Astrocyte of the spinal cord (primary cell): ENCODE results near the gene DENND11.
"Not testable (repeated sequence)": the region's sequence is repeated elsewhere in the genome, so short reads cannot be mapped to it uniquely, and the experiment has no call there.

Source experiments
- DNase-seq: peaks from one replicate; pipeline ENCODE4 v3.0.0; 2011; ENCODE audit warnings: low read depth, low spot score
- H3K4me3 ChIP-seq: 2 replicates; pipeline ENCODE4 v1.5.1; 2011; ENCODE audit warnings: low read depth, mild to moderate bottlenecking, low read length, moderate library complexity
- in situ Hi-C: cut with HindIII; loops from 2 replicates; pipeline ENCODE4 v1.10.0; 2017; ENCODE audit warnings: low sequenced_read_pairs
- TF ChIP-seq, protein P1 (sequence below): IDR thresholded peaks from 2 replicates; pipeline ENCODE4 v1.5.1; 2012; ENCODE audit warnings: low read depth, mild to moderate bottlenecking, low read length, inconsistent platforms

DENND11 gene

DNA sequence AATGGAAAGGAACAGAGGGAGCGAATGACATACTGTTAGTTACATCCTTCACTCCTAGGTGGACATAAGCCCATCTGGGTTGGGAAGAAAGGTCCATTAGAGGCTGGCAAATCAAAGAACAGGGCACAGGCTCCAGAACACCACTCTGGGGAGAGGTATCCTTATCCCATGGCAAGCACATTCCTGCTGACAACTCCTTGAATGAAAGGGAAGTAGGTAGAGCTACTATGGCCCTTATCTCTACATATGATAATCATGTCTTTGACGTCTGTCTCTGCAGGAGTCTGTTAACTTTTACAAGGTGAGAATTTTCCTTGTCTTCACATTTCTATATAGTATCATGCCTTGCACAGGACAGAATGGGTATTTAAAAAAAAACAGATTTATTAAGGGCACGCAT is 10.4 kb downstream of the DENND11 start:
- no peak for DNase-seq
- TF ChIP-seq, protein P1, sequence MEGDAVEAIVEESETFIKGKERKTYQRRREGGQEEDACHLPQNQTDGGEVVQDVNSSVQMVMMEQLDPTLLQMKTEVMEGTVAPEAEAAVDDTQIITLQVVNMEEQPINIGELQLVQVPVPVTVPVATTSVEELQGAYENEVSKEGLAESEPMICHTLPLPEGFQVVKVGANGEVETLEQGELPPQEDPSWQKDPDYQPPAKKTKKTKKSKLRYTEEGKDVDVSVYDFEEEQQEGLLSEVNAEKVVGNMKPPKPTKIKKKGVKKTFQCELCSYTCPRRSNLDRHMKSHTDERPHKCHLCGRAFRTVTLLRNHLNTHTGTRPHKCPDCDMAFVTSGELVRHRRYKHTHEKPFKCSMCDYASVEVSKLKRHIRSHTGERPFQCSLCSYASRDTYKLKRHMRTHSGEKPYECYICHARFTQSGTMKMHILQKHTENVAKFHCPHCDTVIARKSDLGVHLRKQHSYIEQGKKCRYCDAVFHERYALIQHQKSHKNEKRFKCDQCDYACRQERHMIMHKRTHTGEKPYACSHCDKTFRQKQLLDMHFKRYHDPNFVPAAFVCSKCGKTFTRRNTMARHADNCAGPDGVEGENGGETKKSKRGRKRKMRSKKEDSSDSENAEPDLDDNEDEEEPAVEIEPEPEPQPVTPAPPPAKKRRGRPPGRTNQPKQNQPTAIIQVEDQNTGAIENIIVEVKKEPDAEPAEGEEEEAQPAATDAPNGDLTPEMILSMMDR: no peak
- in situ Hi-C loops: no loop called here
- H3K4me3 ChIP-seq: no peak overlapping the region

DNA sequence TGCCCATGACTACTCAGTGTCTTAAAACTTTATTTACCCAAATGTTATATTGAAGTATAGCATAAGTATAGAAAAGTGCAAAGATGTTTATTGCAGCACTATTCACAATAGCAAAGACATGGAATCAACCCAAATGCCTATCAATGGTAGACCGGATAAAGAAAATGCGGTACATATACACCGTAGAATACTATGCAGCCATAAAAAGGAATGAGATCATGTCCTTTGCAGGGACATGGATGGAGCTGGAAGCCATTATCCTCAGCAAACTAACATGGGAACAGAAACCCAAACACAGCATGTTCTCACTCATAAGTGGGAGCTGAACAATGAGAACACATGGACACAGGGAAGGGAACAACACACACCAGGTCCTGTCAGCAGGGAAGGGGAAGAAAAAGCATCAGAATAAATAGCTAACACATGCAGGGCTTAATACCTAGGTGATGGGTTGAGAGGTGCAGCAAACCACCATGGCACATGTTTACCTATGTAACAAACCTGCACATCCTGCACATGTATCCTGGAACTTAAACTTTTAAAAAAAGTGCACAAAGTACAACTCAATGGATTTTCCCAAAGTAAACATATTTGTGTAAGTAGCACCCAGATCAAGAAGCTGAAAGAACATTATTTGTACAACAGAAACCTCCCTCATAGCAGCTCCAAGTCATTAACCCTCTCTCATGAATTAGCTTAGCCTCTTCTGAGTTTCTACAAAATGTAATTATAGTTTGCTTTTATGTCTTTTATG is 12.7 kb downstream of the DENND11 start:
- H3K4me3 ChIP-seq, in situ Hi-C loops, DNase-seq: not testable (repeated sequence)

- in situ Hi-C loops: no loop called here
- no peak overlapping the region for H3K4me3 ChIP-seq
- TF ChIP-seq, protein P1: no peak
- no peak for DNase-seq
Observed at GRCh38 chr7:141688043-141688442, 13.9 kb downstream of the DENND11 start.

DNA sequence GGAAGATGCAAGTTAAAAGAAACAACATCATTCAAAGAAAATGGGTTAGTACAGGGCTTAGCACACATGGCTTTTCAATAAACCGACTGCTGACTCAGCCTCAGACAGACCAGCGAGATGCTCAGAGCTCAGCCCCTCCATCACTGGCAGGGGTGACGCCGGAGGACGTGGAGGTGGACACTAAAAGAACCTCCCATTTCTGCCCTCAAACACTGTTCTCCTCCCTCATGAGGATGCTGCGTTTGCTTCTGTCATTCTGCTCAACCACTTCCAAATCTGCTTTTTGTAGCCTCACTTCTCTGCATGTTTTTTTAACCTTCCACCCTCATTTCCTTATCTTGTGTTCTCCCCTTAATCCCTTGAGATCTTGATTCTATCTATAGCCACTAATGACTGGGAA is 15.3 kb downstream of the DENND11 start:
- no peak overlapping the region for H3K4me3 ChIP-seq
- no peak for DNase-seq
- TF ChIP-seq, protein P1: no peak
- in situ Hi-C loops: no loop called here

GRCh38 chr7:141686074-141686473 is 15.9 kb downstream of the DENND11 start:
- H3K4me3 ChIP-seq: no peak overlapping the region
- TF ChIP-seq, protein P1: no peak
- DNase-seq: no peak
- in situ Hi-C loops: no loop called here

DNA sequence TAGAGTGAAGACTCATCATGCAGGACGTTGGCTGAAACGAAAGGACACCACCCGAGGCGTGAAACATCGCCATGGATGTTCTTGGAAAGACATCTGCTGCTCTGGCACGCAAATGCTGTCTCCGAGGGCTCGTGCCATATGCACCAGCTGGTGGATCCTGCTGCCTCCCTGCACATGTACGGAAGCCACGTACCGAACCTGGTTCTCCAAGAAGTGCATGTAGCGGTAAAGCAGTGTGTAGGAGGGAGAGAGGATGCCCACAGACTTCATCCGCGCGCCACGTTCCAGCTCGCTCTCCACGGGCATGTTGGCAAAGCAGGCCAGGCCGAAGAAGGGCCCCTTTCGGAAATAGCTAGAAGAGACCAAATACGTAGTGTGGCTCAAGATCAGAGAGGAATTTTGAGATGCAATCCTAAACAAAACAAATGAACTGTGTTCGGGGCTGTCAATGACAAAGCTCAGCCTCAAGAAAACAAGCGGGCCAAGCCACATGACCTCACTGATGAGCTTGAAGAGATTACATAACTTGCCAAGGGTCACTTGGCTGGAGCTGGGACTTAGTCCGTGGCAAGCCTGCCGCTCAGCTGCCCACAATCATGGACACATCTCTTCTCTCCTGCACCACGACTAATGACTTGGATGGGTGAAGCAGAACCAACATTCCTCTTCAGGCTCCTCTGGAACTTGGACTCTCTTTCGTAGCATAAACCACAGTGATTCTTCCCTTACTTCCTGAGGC is 16.5 kb downstream of the DENND11 start:
- in situ Hi-C loops: no loop called here
- TF ChIP-seq, protein P1: no peak
- H3K4me3 ChIP-seq: no peak overlapping the region
- peak; percentile 29 for DNase-seq

DNA sequence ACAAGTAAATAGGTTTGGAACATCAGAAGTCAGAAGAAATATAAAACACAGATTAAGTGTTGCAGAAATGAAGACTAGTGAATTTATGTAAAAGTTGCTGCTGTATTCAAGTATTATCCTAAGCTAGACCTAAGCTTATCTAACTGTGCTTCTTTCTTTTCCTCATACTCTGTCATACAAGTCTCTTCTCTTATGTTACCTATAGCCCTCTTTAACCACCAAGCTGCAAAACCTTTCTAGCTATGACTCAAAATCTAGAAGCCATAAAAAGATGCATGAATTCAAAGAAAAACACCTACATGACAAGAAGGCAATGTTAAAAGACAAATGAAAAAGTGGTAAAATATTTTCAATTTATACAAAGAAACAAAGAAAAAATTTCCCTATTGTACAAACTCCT is 23.0 kb downstream of the DENND11 start:
- TF ChIP-seq, protein P1: no peak
- no peak overlapping the region for H3K4me3 ChIP-seq
- in situ Hi-C loops: no loop called here
- no peak for DNase-seq
